ENCODE results near the gene FBLL1.
"Not testable (repeated sequence)": the region's sequence is repeated elsewhere in the genome, so short reads cannot be mapped to it uniquely, and the experiment has no call there.

The FBLL1 gene

GRCh38 chr5:168531987-168532864 lies 3.1 kb downstream of the FBLL1 start:
- H3K27ac ChIP-seq: no peak overlapping the region
- no peak for TF ChIP-seq CTCF (conservative IDR thresholded peaks at IDR 0.05)

- H3K27ac ChIP-seq: not testable (repeated sequence)
Measured at GRCh38 chr5:168534351-168534750, 5.2 kb downstream of the FBLL1 start.

GRCh38 chr5:168537176-168537575 lies 8.1 kb downstream of the FBLL1 start:
- H3K27ac ChIP-seq: no peak overlapping the region
- no peak for TF ChIP-seq CTCF (conservative IDR thresholded peaks at IDR 0.05)

GRCh38 chr5:168549554-168549953 lies 20.4 kb downstream of the FBLL1 start:
- TF ChIP-seq CTCF (conservative IDR thresholded peaks at IDR 0.05): no peak
- no peak overlapping the region for H3K27ac ChIP-seq

- TF ChIP-seq CTCF (conservative IDR thresholded peaks at IDR 0.05): no peak
- H3K27ac ChIP-seq: no peak overlapping the region
Measured at GRCh38 chr5:168550656-168551055, 21.6 kb downstream of the FBLL1 start.

- TF ChIP-seq CTCF (conservative IDR thresholded peaks at IDR 0.05): no peak
- no peak overlapping the region for H3K27ac ChIP-seq
Measured at GRCh38 chr5:168552146-168552545, 23.0 kb downstream of the FBLL1 start.

- H3K27ac ChIP-seq: no peak overlapping the region
- TF ChIP-seq CTCF (conservative IDR thresholded peaks at IDR 0.05): no peak
Measured at GRCh38 chr5:168553377-168554130, 24.4 kb downstream of the FBLL1 start.

- H3K27ac ChIP-seq: no peak overlapping the region
- no peak for TF ChIP-seq CTCF (conservative IDR thresholded peaks at IDR 0.05)
Measured at GRCh38 chr5:168557389-168557788, 28.3 kb downstream of the FBLL1 start.
